Activated naive CD4-positive, alpha-beta T cell treated with anti-CD3 and anti-CD28 coated beads, Interleukin-2, amount 10 ng/mL, durations not matched to agents 7 days and 5 days (primary cell): Measurements from ENCODE around the gene FNDC3B.
"Not testable (repeated sequence)": the region's sequence is repeated elsewhere in the genome, so short reads cannot be mapped to it uniquely, and the experiment has no call there.

Experiments used
- CTCF ChIA-PET: fragments of 350-600 bp; sonication (Branson Sonifier 250); formaldehyde crosslinking; loops from one replicate; lab custom pipeline; 2021; ENCODE audit warnings: antibody characterized with exemption; lab: Charles Lee
- DNase-seq: peaks from one replicate; pipeline ENCODE4 v3.0.0-alpha.2; 2020
- H3K27ac Mint-ChIP-seq: one replicate; pipeline ENCODE4 v1.8.0; 2021; ENCODE audit warnings: mild to moderate bottlenecking, moderate library complexity, mixed read lengths
- H3K27me3 Mint-ChIP-seq: one replicate; pipeline ENCODE4 v1.8.0; 2021; ENCODE audit warnings: mild to moderate bottlenecking, mixed read lengths
- H3K36me3 Mint-ChIP-seq: one replicate; pipeline ENCODE4 v1.8.0; 2021; ENCODE audit warnings: mixed read lengths
- H3K4me1 Mint-ChIP-seq: one replicate; pipeline ENCODE4 v1.8.0; 2021; ENCODE audit warnings: mixed read lengths
- H3K4me3 Mint-ChIP-seq: one replicate; pipeline ENCODE4 v1.8.0; 2021; ENCODE audit warnings: mild to moderate bottlenecking, moderate library complexity, mixed read lengths
- H3K9me3 Mint-ChIP-seq: one replicate; pipeline ENCODE4 v1.8.0; 2021; ENCODE audit warnings: mixed read lengths

The FNDC3B gene

DNA sequence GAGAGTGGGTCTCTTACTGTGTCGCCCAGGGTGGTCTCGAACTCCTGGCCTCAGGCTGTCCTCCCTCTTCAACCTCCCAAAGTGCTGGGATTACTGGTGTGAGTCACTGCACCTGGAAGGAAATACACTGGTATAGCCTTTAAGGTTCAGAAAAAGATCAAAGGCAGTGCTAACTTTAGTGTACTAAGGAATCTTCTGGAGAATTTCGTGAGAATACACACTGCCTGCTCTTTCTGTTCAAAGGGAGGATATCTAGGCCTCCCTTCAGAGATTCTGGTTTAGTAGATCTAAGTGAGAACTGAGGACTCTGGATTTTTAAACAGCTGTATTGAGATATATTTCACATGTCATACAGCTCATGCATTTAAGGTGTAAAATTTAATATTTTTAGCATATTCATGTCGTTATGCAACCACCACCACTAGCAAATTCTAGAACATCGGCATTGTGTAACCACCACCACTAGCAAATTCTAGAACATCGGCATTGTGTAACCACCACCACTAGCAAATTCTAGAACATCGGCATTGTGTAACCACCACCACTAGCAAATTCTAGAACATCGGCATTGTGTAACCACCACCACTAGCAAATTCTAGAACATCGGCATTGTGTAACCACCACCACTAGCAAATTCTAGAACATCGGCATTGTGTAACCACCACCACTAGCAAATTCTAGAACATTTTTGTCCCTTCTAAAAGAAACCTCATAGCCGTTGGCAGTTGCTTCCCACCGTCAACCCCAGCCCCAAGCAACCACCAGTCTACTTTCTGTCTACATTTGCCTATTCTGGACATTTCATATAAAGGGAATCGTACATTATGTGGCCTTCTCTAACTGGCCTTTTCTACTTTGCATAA is 54.4 kb downstream of the FNDC3B start:
- H3K4me1 Mint-ChIP-seq: peaks cover 28% of the 10 kb centered on the region
- H3K27ac Mint-ChIP-seq, H3K4me3 Mint-ChIP-seq, H3K36me3 Mint-ChIP-seq, DNase-seq, H3K27me3 Mint-ChIP-seq, H3K9me3 Mint-ChIP-seq: not testable (repeated sequence)
- CTCF ChIA-PET: interaction anchor here (1.0 to 1.5 kb wide), 2 partner anchors 9 to 239 kb away, joined by 3 to 4 read pairs; no protein-coding TSS in a partner anchor

DNA sequence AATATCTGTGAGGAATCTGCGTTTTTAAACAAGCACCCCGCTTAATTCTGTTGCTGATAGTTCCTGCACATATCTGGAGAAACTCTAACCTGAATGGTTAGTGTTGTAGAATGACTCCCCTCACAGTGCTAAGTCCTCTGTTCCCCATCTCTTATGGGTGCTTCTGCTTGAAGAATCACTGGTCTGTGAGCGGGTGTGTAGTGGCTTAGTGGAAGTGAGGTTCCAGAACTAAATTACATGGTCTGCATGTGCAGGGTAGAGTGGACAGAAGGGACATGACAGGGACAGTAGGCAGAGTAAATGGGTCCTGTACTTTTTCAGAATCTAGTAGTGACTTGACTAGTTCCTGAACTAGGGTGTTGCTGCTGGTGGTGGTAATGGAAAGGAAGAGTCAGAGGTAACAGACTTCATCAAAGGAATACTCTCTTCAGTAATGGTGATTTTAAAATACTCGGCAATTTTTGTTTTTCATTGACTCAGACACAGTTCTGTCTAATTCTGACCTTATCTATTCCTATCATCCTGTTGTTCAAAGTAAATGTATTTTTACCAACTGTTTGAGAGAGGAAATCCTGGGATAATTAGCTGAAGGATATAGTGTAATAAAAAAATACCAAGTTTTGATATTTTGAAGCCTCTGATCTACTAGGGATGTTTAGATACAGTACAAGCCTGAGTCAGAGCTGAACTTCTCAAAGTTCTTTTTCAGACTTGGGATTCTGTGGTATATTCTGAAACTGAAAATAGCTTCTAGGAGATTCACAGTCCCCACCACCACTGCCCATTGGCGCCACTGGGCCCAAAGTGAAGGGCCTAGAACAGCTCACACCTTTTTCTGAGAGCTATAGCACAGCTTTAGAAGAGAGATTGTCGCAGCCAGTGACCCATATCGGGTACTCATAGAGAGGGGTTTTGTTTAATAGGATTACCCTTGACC is 55.5 kb downstream of the FNDC3B start:
- Mint-ChIP-seq H3K9me3 (no peaks in the 10 kb centered on the region), H3K36me3 (no peaks in the 10 kb centered on the region), H3K4me1 (peaks cover 31% of the 10 kb centered on the region), H3K27me3 (peaks cover 4% of the 10 kb centered on the region), H3K27ac (peak overlapping the region; percentile 5), H3K4me3 (no peak overlapping the region)
- CTCF ChIA-PET: interaction anchor here (0.9 kb wide), 2 partner anchors 37 to 219 kb away, joined by 3 to 4 read pairs; no protein-coding TSS in a partner anchor
- DNase-seq: peak; percentile 46

- Mint-ChIP-seq H3K4me3 (no peak overlapping the region), H3K4me1 (peaks cover 39% of the 10 kb centered on the region), H3K27me3 (peaks cover 4% of the 10 kb centered on the region), H3K36me3 (no peaks in the 10 kb centered on the region), H3K27ac (no peak overlapping the region), H3K9me3 (no peaks in the 10 kb centered on the region)
- CTCF ChIA-PET: no interaction called here
- no peak for DNase-seq
Measured at GRCh38 chr3:172096881-172097420, 57.6 kb downstream of the FNDC3B start.

GRCh38 chr3:172097585-172097984 is 58.2 kb downstream of the FNDC3B start:
- CTCF ChIA-PET: no interaction called here
- H3K4me3 Mint-ChIP-seq: no peak overlapping the region

DNA sequence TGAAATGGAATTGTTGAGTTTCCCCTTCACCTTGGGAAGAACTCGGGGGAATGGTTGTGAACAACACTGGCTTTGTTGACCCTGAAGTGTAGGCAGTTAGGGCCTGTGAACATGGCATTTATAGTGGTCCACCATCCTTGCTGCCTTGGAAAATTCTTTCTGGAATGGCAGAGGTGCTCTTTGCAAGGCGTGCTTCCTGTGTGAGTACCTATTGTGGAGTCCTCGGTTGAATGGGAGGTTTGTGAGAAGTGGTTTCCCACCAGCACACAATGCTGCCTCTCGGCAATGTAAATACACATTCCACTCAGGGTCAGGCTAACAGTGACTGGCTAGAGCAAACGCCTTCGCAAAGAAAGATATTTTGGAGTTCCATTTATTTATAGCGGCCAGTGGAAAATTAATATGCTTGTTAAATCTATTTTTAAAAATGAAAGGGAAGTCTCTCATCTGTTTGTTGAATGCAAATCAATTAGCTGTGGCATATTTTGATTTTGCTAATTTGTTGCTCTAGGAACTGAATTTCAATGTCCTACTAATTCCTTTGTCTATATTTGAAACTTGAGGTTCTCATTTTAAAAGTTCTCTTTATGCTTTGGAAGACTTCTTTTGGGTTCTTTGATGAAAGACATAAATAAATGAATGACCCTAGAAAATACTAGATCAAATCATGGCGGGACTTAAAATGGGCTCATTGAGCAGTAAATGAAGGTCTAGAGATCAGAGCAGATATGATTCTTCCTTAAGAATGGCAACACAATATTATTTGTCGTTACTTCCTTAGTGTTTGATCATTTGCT is 59.5 kb downstream of the FNDC3B start:
- Mint-ChIP-seq H3K27me3 (peaks cover 8% of the 10 kb centered on the region), H3K4me1 (peaks cover 56% of the 10 kb centered on the region), H3K36me3 (peaks cover 6% of the 10 kb centered on the region), H3K4me3 (no peak overlapping the region), H3K9me3 (no peaks in the 10 kb centered on the region), H3K27ac (no peak overlapping the region)
- no peak for DNase-seq
- CTCF ChIA-PET: no interaction called here

More at GRCh38 chr3:172097585-172097984, 58.2 kb downstream of the FNDC3B start:
- H3K36me3 Mint-ChIP-seq: peaks cover under 1% of the 10 kb centered on the region
- peaks cover 7% of the 10 kb centered on the region for H3K27me3 Mint-ChIP-seq
- H3K9me3 Mint-ChIP-seq: no peaks in the 10 kb centered on the region
- no peak overlapping the region for H3K27ac Mint-ChIP-seq
- DNase-seq: no peak
- H3K4me1 Mint-ChIP-seq: peaks cover 45% of the 10 kb centered on the region

- peaks cover 8% of the 10 kb centered on the region for H3K27me3 Mint-ChIP-seq
- no peak for DNase-seq
- no peak overlapping the region for H3K27ac Mint-ChIP-seq
- CTCF ChIA-PET: no interaction called here
- peaks cover 6% of the 10 kb centered on the region for H3K36me3 Mint-ChIP-seq
- no peaks in the 10 kb centered on the region for H3K9me3 Mint-ChIP-seq
- no peak overlapping the region for H3K4me3 Mint-ChIP-seq
- H3K4me1 Mint-ChIP-seq: peaks cover 55% of the 10 kb centered on the region
Measured at GRCh38 chr3:172099495-172099808, 60.1 kb downstream of the FNDC3B start.

DNA sequence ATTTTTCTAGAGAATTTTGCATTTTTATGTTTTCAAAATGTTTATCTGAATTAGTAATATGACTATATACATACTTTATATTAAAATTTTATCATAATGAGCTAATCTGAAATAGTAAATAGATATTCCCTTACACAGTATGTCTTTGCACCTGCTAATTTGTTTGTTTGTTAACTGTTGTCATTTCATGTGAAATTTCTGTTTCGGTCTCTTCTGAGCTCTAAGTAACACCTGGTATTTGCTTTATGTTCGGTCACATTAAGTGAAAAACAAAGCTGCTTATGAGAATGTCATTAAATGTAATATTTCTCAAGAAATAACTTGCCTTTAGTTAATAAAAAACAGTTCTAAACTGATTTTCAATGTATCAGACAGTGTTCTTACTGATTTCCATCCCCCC is 61.1 kb downstream of the FNDC3B start:
- CTCF ChIA-PET: no interaction called here
- no peak overlapping the region for H3K4me3 Mint-ChIP-seq
- no peaks in the 10 kb centered on the region for H3K9me3 Mint-ChIP-seq
- peaks cover 6% of the 10 kb centered on the region for H3K36me3 Mint-ChIP-seq
- H3K27me3 Mint-ChIP-seq: peaks cover 8% of the 10 kb centered on the region
- peaks cover 51% of the 10 kb centered on the region for H3K4me1 Mint-ChIP-seq
- H3K27ac Mint-ChIP-seq: no peak overlapping the region
- no peak for DNase-seq

- no peak overlapping the region for H3K27ac Mint-ChIP-seq
- no peaks in the 10 kb centered on the region for H3K9me3 Mint-ChIP-seq
- H3K4me1 Mint-ChIP-seq: peaks cover 52% of the 10 kb centered on the region
- peaks cover 8% of the 10 kb centered on the region for H3K27me3 Mint-ChIP-seq
- CTCF ChIA-PET: no interaction called here
- H3K36me3 Mint-ChIP-seq: peaks cover 6% of the 10 kb centered on the region
- no peak for DNase-seq
- H3K4me3 Mint-ChIP-seq: no peak overlapping the region
Measured at GRCh38 chr3:172101107-172101506, 61.7 kb downstream of the FNDC3B start.

DNA sequence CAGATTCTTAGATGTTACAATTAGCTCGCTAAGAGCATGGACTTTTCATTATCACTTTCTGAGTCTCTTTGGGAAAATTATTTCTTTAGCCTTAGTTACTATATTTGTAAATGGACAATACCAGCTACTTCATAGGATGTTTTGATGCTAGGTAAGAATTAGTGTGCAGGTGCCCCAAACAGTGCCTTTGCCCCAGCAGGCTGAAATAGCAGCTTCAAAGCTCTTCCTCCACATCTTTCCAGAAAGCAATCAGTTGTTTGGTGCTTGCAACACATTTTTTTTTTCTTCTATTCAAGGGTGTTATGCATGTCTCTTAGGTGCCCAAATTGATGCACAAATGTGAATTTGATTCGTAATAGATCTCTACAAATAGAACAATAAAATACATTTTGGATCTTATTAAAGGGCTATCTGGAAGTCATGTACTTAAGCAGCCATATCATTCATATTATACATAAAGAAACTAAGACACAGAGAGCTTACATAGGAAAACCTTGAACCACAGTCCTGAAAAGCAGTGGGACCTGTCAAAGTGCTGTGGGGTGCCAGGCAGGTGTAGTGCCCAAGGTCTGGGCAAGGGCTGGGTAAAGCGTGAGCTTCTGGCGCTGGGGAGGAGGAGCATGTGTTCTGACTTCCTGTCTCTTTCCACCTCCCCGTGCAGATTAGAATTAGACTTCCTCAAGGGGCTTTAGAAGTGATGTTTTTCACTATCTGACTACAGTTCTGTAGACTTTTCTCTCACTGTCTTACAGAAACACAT is 62.9 kb downstream of the FNDC3B start:
- Mint-ChIP-seq H3K4me3 (no peak overlapping the region), H3K4me1 (peaks cover 60% of the 10 kb centered on the region), H3K27ac (peak overlapping the region; percentile 50), H3K36me3 (peaks cover 9% of the 10 kb centered on the region), H3K27me3 (peaks cover 8% of the 10 kb centered on the region), H3K9me3 (no peaks in the 10 kb centered on the region)
- peak; percentile 55 for DNase-seq
- CTCF ChIA-PET: interaction anchor here (0.7 to 0.8 kb wide), 2 partner anchors 9 to 20 kb away, joined by 3 to 4 read pairs; no protein-coding TSS in a partner anchor

- H3K36me3 Mint-ChIP-seq: peaks cover 11% of the 10 kb centered on the region
- H3K27me3 Mint-ChIP-seq: peaks cover 8% of the 10 kb centered on the region
- peak overlapping the region; percentile 15 for H3K27ac Mint-ChIP-seq
- DNase-seq: no peak
- no peak overlapping the region for H3K4me3 Mint-ChIP-seq
- H3K4me1 Mint-ChIP-seq: peaks cover 66% of the 10 kb centered on the region
- CTCF ChIA-PET: interaction anchor here (0.7 kb wide), 1 partner anchor 10 kb away, joined by 3 read pairs; no protein-coding TSS in a partner anchor
- H3K9me3 Mint-ChIP-seq: no peaks in the 10 kb centered on the region
Measured at GRCh38 chr3:172102883-172103310, 63.5 kb downstream of the FNDC3B start.

- Mint-ChIP-seq H3K36me3 (peaks cover 11% of the 10 kb centered on the region), H3K27me3 (peaks cover 8% of the 10 kb centered on the region), H3K27ac (no peak overlapping the region), H3K9me3 (no peaks in the 10 kb centered on the region), H3K4me3 (no peak overlapping the region), H3K4me1 (peaks cover 74% of the 10 kb centered on the region)
- DNase-seq: no peak
- CTCF ChIA-PET: no interaction called here
Measured at GRCh38 chr3:172103724-172104123, 64.3 kb downstream of the FNDC3B start.

- CTCF ChIA-PET: no interaction called here
- H3K4me1 Mint-ChIP-seq: peaks cover 75% of the 10 kb centered on the region
- no peak overlapping the region for H3K27ac Mint-ChIP-seq
- no peak for DNase-seq
- no peak overlapping the region for H3K4me3 Mint-ChIP-seq
- H3K36me3 Mint-ChIP-seq: peaks cover 11% of the 10 kb centered on the region
- peaks cover 5% of the 10 kb centered on the region for H3K27me3 Mint-ChIP-seq
- no peaks in the 10 kb centered on the region for H3K9me3 Mint-ChIP-seq
Measured at GRCh38 chr3:172104471-172105072, 65.2 kb downstream of the FNDC3B start.
